RWPE2 (cell line): ENCODE measurements around the gene RPS23.

Source experiments
- ATAC-seq: fragments of 200-7000 bp; cut with Tn5 transposase; 3 replicates; pipeline ENCODE4 v1.9.1; 2021; ENCODE audit warnings: low read depth
- DNase-seq: peaks from one replicate; pipeline ENCODE4 v3.0.0-alpha.2; 2020; ENCODE audit warnings: low spot score
- H3K27ac ChIP-seq: fragments of 450-650 bp; 2 replicates; pipeline ENCODE4 v1.5.1; 2017; ENCODE audit warnings: mild to moderate bottlenecking; ENCODE audit not compliant: poor library complexity, severe bottlenecking
- H3K27me3 ChIP-seq: fragments of 250-450 bp; sonication (Bioruptor Pico); 2 replicates; pipeline ENCODE4 v1.5.1; 2021; ENCODE audit warnings: mild to moderate bottlenecking, moderate library complexity; ENCODE audit not compliant: insufficient read depth, poor library complexity, severe bottlenecking
- H3K36me3 ChIP-seq: fragments of 250-450 bp; sonication (Bioruptor Pico); 2 replicates; pipeline ENCODE4 v1.5.1; 2020; ENCODE audit warnings: low read depth, mild to moderate bottlenecking, moderate library complexity
- H3K4me1 ChIP-seq: fragments of 250-450 bp; sonication (Bioruptor Pico); 2 replicates; pipeline ENCODE4 v1.5.1; 2021; ENCODE audit warnings: mild to moderate bottlenecking, moderate library complexity; ENCODE audit not compliant: insufficient read depth, poor library complexity, severe bottlenecking
- H3K4me3 ChIP-seq: fragments of 250-450 bp; sonication (Bioruptor Pico); 2 replicates; pipeline ENCODE4 v1.5.1; 2021; ENCODE audit warnings: mild to moderate bottlenecking, moderate library complexity; ENCODE audit not compliant: severe bottlenecking
- H3K9me3 ChIP-seq: fragments of 250-450 bp; sonication (Bioruptor Pico); 2 replicates; pipeline ENCODE4 v1.5.1; 2021; ENCODE audit warnings: mild to moderate bottlenecking, moderate library complexity; ENCODE audit not compliant: severe bottlenecking
- CTCF ChIP-seq: fragments of 450-650 bp; IDR thresholded peaks from one replicate; pipeline ENCODE4 v1.5.1; 2017; ENCODE audit warnings: mild to moderate bottlenecking, moderate library complexity; ENCODE audit not compliant: poor library complexity, severe bottlenecking

RPS23 gene

GRCh38 chr5:82265047-82265446 lies 13.1 kb downstream of the RPS23 start:
- Histone ChIP-seq H3K4me3 (no peak overlapping the region), H3K9me3 (no peaks in the 10 kb centered on the region), H3K27ac (no peak overlapping the region), H3K27me3 (no peaks in the 10 kb centered on the region), H3K36me3 (no peaks in the 10 kb centered on the region), H3K4me1 (no peaks in the 10 kb centered on the region)
- DNase-seq (no peak), ATAC-seq (no peak)
- TF ChIP-seq CTCF = no peak

GRCh38 chr5:82259172-82259800 lies 18.9 kb downstream of the RPS23 start:
- no peaks in the 10 kb centered on the region for H3K9me3 ChIP-seq
- peak; percentile 75 for TF ChIP-seq CTCF
- H3K36me3 ChIP-seq = no peaks in the 10 kb centered on the region
- no peaks in the 10 kb centered on the region for H3K4me1 ChIP-seq
- no peak overlapping the region for H3K4me3 ChIP-seq
- ATAC-seq (peak; percentile 62; the same call in 1 of the 3 replicates), DNase-seq (no peak)
- no peak overlapping the region for H3K27ac ChIP-seq
- H3K27me3 ChIP-seq = no peaks in the 10 kb centered on the region

- no peak for TF ChIP-seq CTCF
- no peak for ATAC-seq
Observed at GRCh38 chr5:82257729-82258128, 20.4 kb downstream of the RPS23 start.

GRCh38 chr5:82257247-82257646 lies 20.9 kb downstream of the RPS23 start:
- no peak overlapping the region for H3K27ac ChIP-seq
- H3K4me3 ChIP-seq = no peak overlapping the region
- TF ChIP-seq CTCF = no peak
- ATAC-seq (no peak; the same call in 2 of the 3 replicates), DNase-seq (no peak)
- H3K4me1 ChIP-seq = no peaks in the 10 kb centered on the region
- no peaks in the 10 kb centered on the region for H3K9me3 ChIP-seq
- no peaks in the 10 kb centered on the region for H3K27me3 ChIP-seq
- H3K36me3 ChIP-seq = no peaks in the 10 kb centered on the region

More at GRCh38 chr5:82257729-82258128, 20.4 kb downstream of the RPS23 start:
- Histone ChIP-seq H3K9me3 (no peaks in the 10 kb centered on the region), H3K27me3 (no peaks in the 10 kb centered on the region), H3K4me1 (no peaks in the 10 kb centered on the region), H3K36me3 (no peaks in the 10 kb centered on the region), H3K27ac (no peak overlapping the region), H3K4me3 (no peak overlapping the region)
- DNase-seq = no peak

GRCh38 chr5:82255844-82256243 lies 22.3 kb downstream of the RPS23 start:
- ATAC-seq (no peak), DNase-seq (no peak)
- Histone ChIP-seq H3K36me3 (no peaks in the 10 kb centered on the region), H3K4me1 (no peaks in the 10 kb centered on the region), H3K27me3 (no peaks in the 10 kb centered on the region), H3K27ac (no peak overlapping the region), H3K4me3 (no peak overlapping the region), H3K9me3 (no peaks in the 10 kb centered on the region)
- no peak for TF ChIP-seq CTCF
